ENCODE results near the gene PNPLA8. TPM values are rescaled to one million over a fixed set of nuclear protein-coding genes. Genes with fewer than 3 reads are reported as not detected.

The PNPLA8 gene
- total RNA-seq, 1 experiment from 2014 or later, result 19.5 TPM

DNA sequence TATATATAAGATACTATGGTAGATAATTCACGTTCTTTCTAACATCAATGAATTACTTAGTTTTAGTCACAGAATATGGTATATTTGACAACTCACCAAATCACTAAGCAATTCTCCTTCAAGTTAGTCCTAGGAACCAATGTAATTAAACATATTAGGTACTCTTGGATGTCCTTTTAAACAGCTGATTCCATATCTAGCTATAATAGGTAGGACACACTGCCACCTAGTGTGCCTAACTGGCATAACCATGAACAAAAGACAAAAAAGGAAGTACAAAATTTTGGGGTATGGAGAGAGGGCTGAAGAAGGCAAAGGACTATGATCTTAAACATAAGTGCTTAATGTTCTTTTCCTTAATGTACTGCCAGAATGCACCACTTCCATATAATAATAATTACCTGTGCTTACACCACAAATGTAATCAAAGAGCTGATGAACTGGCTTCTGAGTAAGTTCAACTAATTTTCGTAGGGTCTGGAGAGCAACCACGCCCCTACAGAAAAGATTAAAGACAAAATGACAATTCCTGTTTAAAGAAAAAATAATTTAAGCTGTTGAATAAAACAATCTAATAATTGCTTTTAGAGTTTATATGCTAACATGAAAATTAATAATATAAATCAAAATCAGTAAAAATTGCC lies 28.7 kb downstream of the PNPLA8 start:
- Histone ChIP-seq H3K9me3 (ENCODE audit: low read length) (no peaks in the 10 kb centered on the region), H3K79me2 (ENCODE audit: low read length) (no peaks in the 10 kb centered on the region), H3K9me2 (replicated peaks; ENCODE audit: low read length) (no peaks in the 10 kb centered on the region), H3K27me3 (ENCODE audit: low read length) (no peaks in the 10 kb centered on the region), H3K36me3 (ENCODE audit: low read depth, low read length) (peaks cover 5% of the 10 kb centered on the region; the same call in 1 of the 2 replicates), H4K20me1 (ENCODE audit: low read length) (no peaks in the 10 kb centered on the region), H3K27ac (ENCODE audit: low read length) (no peak overlapping the region), H3K4me1 (ENCODE audit: insufficient read depth, low read length) (peaks cover 4% of the 10 kb centered on the region; the same call in 1 of the 2 replicates), H3F3A (ENCODE audit: low read length, unreplicated experiment) (no peaks in the 10 kb centered on the region), H3K4me3 (ENCODE audit: low read length) (no peak overlapping the region), H3K4me2 (ENCODE audit: low read length) (no peak overlapping the region), H2AFZ (ENCODE audit: low read length) (no peak overlapping the region), H3K9ac (ENCODE audit: low read length) (no peak overlapping the region)
- TF ChIP-seq EZH2phosphoT487 (IDR thresholded peaks at IDR 0.05; ENCODE audit: borderline replicate concordance, low read length) (no peak), EZH2 (IDR thresholded peaks at IDR 0.05; ENCODE audit: low read length, unreplicated experiment) (no peak)
- TF ChIP-seq, protein P1, sequence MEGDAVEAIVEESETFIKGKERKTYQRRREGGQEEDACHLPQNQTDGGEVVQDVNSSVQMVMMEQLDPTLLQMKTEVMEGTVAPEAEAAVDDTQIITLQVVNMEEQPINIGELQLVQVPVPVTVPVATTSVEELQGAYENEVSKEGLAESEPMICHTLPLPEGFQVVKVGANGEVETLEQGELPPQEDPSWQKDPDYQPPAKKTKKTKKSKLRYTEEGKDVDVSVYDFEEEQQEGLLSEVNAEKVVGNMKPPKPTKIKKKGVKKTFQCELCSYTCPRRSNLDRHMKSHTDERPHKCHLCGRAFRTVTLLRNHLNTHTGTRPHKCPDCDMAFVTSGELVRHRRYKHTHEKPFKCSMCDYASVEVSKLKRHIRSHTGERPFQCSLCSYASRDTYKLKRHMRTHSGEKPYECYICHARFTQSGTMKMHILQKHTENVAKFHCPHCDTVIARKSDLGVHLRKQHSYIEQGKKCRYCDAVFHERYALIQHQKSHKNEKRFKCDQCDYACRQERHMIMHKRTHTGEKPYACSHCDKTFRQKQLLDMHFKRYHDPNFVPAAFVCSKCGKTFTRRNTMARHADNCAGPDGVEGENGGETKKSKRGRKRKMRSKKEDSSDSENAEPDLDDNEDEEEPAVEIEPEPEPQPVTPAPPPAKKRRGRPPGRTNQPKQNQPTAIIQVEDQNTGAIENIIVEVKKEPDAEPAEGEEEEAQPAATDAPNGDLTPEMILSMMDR (conservative IDR thresholded peaks at IDR 0.05; ENCODE audit: low read depth, low read length), result peak; percentile 84
- CTCF ChIA-PET, result interaction anchor here (0.6 to 1.2 kb wide), 6 partner anchors 10 to 376 kb away, joined by 3 to 11 read pairs (median 3); partner anchors contain the start of gene PNPLA8
- intact Hi-C loops (cut with micrococcal nuclease), result loop anchor here (1.0 kb wide), 1 partner anchor 316 kb away; no protein-coding TSS in a partner anchor
- DNase-seq (peak; percentile 74), ATAC-seq (peak; percentile 60)
- BruUV-seq (replicated peaks), result no TSS peak
- POLR2A ChIA-PET (ENCODE audit: unreplicated experiment), result no interaction called here

DNA sequence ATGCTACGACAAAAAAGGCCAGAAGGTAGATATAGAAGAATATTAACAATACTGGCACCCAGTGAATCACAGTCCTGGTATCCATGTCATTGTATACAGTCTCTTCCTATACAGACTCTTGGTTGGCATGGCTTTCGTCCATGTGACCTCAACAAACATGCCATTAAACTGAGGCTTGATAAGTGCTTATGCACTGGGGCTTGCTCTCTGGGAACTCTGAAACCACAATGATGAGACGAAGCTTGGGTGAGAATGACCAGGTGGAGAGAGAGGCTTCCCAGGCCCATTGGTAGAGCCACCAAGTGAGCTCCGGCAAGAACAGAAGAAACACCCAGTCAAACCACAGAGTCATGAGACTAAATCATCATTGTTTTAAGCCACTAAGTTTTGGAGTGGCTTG lies 33.2 kb downstream of the PNPLA8 start:
- no peak overlapping the region for H3K4me2 ChIP-seq (ENCODE audit: low read length)
- peaks cover 9% of the 10 kb centered on the region; the same call in 1 of the 2 replicates for H3K36me3 ChIP-seq (ENCODE audit: low read depth, low read length)
- TF ChIP-seq EZH2 (IDR thresholded peaks at IDR 0.05; ENCODE audit: low read length, unreplicated experiment), result no peak
- TF ChIP-seq, protein P1 (conservative IDR thresholded peaks at IDR 0.05; ENCODE audit: low read depth, low read length), result no peak
- no peak for TF ChIP-seq EZH2phosphoT487 (IDR thresholded peaks at IDR 0.05; ENCODE audit: borderline replicate concordance, low read length)
- no peaks in the 10 kb centered on the region for H3F3A ChIP-seq (ENCODE audit: low read length, unreplicated experiment)
- CTCF ChIA-PET, result no interaction called here
- H3K9me3 ChIP-seq (ENCODE audit: low read length), result no peaks in the 10 kb centered on the region
- no peaks in the 10 kb centered on the region for H4K20me1 ChIP-seq (ENCODE audit: low read length)
- H3K9ac ChIP-seq (ENCODE audit: low read length), result no peak overlapping the region
- no TSS peak for BruUV-seq (replicated peaks)
- H3K4me1 ChIP-seq (ENCODE audit: insufficient read depth, low read length), result peaks cover 4% of the 10 kb centered on the region; the same call in 1 of the 2 replicates
- POLR2A ChIA-PET (ENCODE audit: unreplicated experiment), result interaction anchor here (0.5 kb wide), 1 partner anchor 1995 kb away, joined by 3 read pairs; no protein-coding TSS in a partner anchor
- H3K79me2 ChIP-seq (ENCODE audit: low read length), result no peaks in the 10 kb centered on the region
- H3K4me3 ChIP-seq (ENCODE audit: low read length), result no peak overlapping the region
- ATAC-seq (no peak), DNase-seq (peak; percentile 70)
- no peak overlapping the region for H2AFZ ChIP-seq (ENCODE audit: low read length)
- intact Hi-C loops (cut with micrococcal nuclease), result no loop called here
- H3K27ac ChIP-seq (ENCODE audit: low read length), result no peak overlapping the region
- no peaks in the 10 kb centered on the region for H3K27me3 ChIP-seq (ENCODE audit: low read length)
- H3K9me2 ChIP-seq (replicated peaks; ENCODE audit: low read length), result no peaks in the 10 kb centered on the region
